Mammary epithelial cell (primary cell): Measurements from ENCODE around the gene COBLL1.

ENCODE experiments used
- CTCF ChIP-seq, 2 donors: IDR thresholded peaks in 1 of 2; conservative IDR thresholded peaks in 1 of 2; 2 replicates each; pipeline ENCODE4 v1.5.1; 2011 to 2012; ENCODE audit warnings: inconsistent platforms in 2 of 2, low read length in 2 of 2, mild to moderate bottlenecking in 2 of 2, control low read depth in 1 of 2, low read depth in 1 of 2; ENCODE audit not compliant: insufficient read depth in 1 of 2; ENCODE audit errors: extremely low read depth in 1 of 2
- EZH2 ChIP-seq: IDR thresholded peaks from 2 replicates; pipeline ENCODE4 v1.6.1; 2012; ENCODE audit warnings: low read length, inconsistent platforms, borderline replicate concordance

- TF ChIP-seq CTCF (conservative IDR thresholded peaks at IDR 0.05 in 1 of 2, IDR thresholded peaks at IDR 0.05 in 1 of 2; ENCODE audit: extremely low read depth in 1 of 2, insufficient read depth in 1 of 2, low read depth in 1 of 2, low read length in 2 of 2) = no peak
- no peak for TF ChIP-seq EZH2
These were observed 62.9 kb downstream of the COBLL1 start for GRCh38 chr2:164778723-164779122.
